Endothelial cell of umbilical vein (primary cell): Measurements from ENCODE around the gene TMEM204. TPM values are rescaled to one million over a fixed set of nuclear protein-coding genes. Genes with fewer than 3 reads are reported as not detected.

ENCODE experiments used
- BruUV-seq: library from RNA; stranded (reverse); fragments of 400-500 nt; replicated peaks from 2 replicates; lab custom pipeline; 2021; lab: Mats Ljungman, UMichigan
- CTCF ChIA-PET: fragments of 300-600, 350-600 bp; sonication (Branson Sonifier 250); formaldehyde crosslinking; loops from one replicate; lab custom pipeline; 2021; ENCODE audit warnings: antibody characterized with exemption, inconsistent platforms; lab: Charles Lee
- POLR2A ChIA-PET: fragments of 300-600, 350-600 bp; sonication (Branson Sonifier 250); formaldehyde crosslinking; loops from one replicate; lab custom pipeline; 2021; ENCODE audit warnings: antibody characterized with exemption, inconsistent platforms; lab: Charles Lee
- DNase-seq: peaks from one replicate; pipeline ENCODE4 v3.0.0-alpha.2; 2011; ENCODE audit warnings: low read depth, low spot score
- FAIRE-seq: peaks from 2 replicates; lab custom pipeline; 2011; peaks lifted over from hg19 to GRCh38; lab: Jason Lieb, UNC
- H2AFZ ChIP-seq: 2 replicates; pipeline ENCODE4 v1.6.0; 2012; ENCODE audit warnings: low read depth, low read length, control low read depth, inconsistent platforms
- H3K27ac ChIP-seq: 2 replicates; pipeline ENCODE4 v1.5.1; 2011; ENCODE audit warnings: low read depth, mild to moderate bottlenecking, control low read depth, low read length, moderate library complexity; ENCODE audit not compliant: insufficient read depth
- H3K27me3 ChIP-seq, 2 experiments: 2 replicates each; pipeline versions ENCODE4 v1.6.0 to v1.6.1; 2011; ENCODE audit warnings: low read length in 2 of 2, mixed read lengths in 1 of 2; ENCODE audit not compliant: control insufficient read depth in 2 of 2, insufficient read depth in 2 of 2
- H3K36me3 ChIP-seq, 2 experiments: 2 replicates in 1 of 2; 3 replicates in 1 of 2; pipeline ENCODE4 v1.5.1; 2011; ENCODE audit warnings: low read length in 2 of 2, mild to moderate bottlenecking in 1 of 2, moderate library complexity in 1 of 2; ENCODE audit not compliant: control insufficient read depth in 2 of 2, insufficient read depth in 2 of 2; ENCODE audit errors: extremely low read depth in 1 of 2
- H3K4me1 ChIP-seq: 3 replicates; pipeline ENCODE4 v1.5.1; 2011; ENCODE audit warnings: mild to moderate bottlenecking, low read length; ENCODE audit not compliant: control insufficient read depth, insufficient read depth; ENCODE audit errors: extremely low read depth
- H3K4me2 ChIP-seq: 2 replicates; pipeline ENCODE4 v1.6.1; 2011; ENCODE audit warnings: low read length, control low read depth, mixed read lengths; ENCODE audit not compliant: insufficient read depth
- H3K4me3 ChIP-seq, 3 experiments: fragments of 200-600 bp in 1 of 3; sonication (generic), shearing (Covaris generic) in 1 of 3; replicated peaks in 1 of 3; 2 replicates each; pipeline ENCODE4 v1.5.1; 2011 to 2016; ENCODE audit warnings: control low read depth in 3 of 3, low read length in 3 of 3, mild to moderate bottlenecking in 2 of 3, inconsistent platforms in 1 of 3, low read depth in 1 of 3, moderate library complexity in 1 of 3; ENCODE audit not compliant: insufficient read depth in 1 of 3
- H3K79me2 ChIP-seq: 2 replicates; pipeline ENCODE4 v1.6.0; 2012; ENCODE audit warnings: low read length, inconsistent platforms; ENCODE audit not compliant: control insufficient read depth, insufficient read depth
- H3K9ac ChIP-seq: replicated peaks from 2 replicates; pipeline ENCODE3; 2011; ENCODE audit warnings: low read length, control low read depth; ENCODE audit not compliant: insufficient read depth; ENCODE audit errors: extremely low read depth
- H3K9me1 ChIP-seq: replicated peaks from 3 replicates; pipeline ENCODE4 v1.6.0; 2011; ENCODE audit warnings: mild to moderate bottlenecking, low read length; ENCODE audit not compliant: control insufficient read depth, insufficient read depth; ENCODE audit errors: extremely low read depth
- H3K9me3 ChIP-seq: replicated peaks from 2 replicates; pipeline ENCODE4 v1.5.1; 2012; ENCODE audit warnings: low read length, inconsistent platforms; ENCODE audit not compliant: control insufficient read depth, insufficient read depth
- H4K20me1 ChIP-seq: replicated peaks from 2 replicates; pipeline ENCODE3; 2011; ENCODE audit warnings: mild to moderate bottlenecking, low read length; ENCODE audit not compliant: control insufficient read depth, insufficient read depth; ENCODE audit errors: extremely low read depth
- CTCF ChIP-seq, 2 donors: IDR thresholded peaks; 1 replicate in 1 of 2; 2 replicates in 1 of 2; pipeline ENCODE4 v1.5.1; 2011; ENCODE audit warnings: low read length in 2 of 2, mild to moderate bottlenecking in 2 of 2, moderate library complexity in 2 of 2, control low read depth in 1 of 2, inconsistent platforms in 1 of 2, low read depth in 1 of 2; ENCODE audit not compliant: insufficient read depth in 1 of 2; ENCODE audit errors: extremely low read depth in 1 of 2
- EZH2 ChIP-seq: IDR thresholded peaks from 2 replicates; pipeline ENCODE4 v1.6.1; 2012; ENCODE audit warnings: borderline replicate concordance, low read depth, mild to moderate bottlenecking, moderate library complexity, low read length, inconsistent platforms; ENCODE audit not compliant: severe bottlenecking
- FOS ChIP-seq: IDR thresholded peaks from 2 replicates; pipeline ENCODE4 v1.6.1; 2011; ENCODE audit warnings: mild to moderate bottlenecking, low read length, moderate library complexity, borderline replicate concordance; ENCODE audit not compliant: insufficient read depth
- GATA2 ChIP-seq: IDR thresholded peaks from 2 replicates; pipeline ENCODE4 v1.7.0; 2011; ENCODE audit warnings: low read depth, mild to moderate bottlenecking, moderate library complexity, mixed read lengths, low read length; ENCODE audit not compliant: insufficient read length, insufficient read depth
- JUN ChIP-seq: IDR thresholded peaks from 2 replicates; pipeline ENCODE4 v1.6.1; 2011; ENCODE audit warnings: borderline replicate concordance, low read depth; ENCODE audit not compliant: insufficient read length, insufficient read depth
- MAX ChIP-seq: IDR thresholded peaks from 2 replicates; pipeline ENCODE4 v1.6.1; 2011; ENCODE audit not compliant: insufficient read depth, insufficient read length
- MYC ChIP-seq: IDR thresholded peaks from one replicate; pipeline ENCODE4 v1.6.1; 2011; ENCODE audit warnings: mild to moderate bottlenecking, low read depth, low read length
- POLR2A ChIP-seq: IDR thresholded peaks from 2 replicates; pipeline ENCODE4 v1.6.1; 2012; ENCODE audit warnings: low read depth, mild to moderate bottlenecking, control low read depth, low read length
- POLR2AphosphoS5 ChIP-seq: IDR thresholded peaks from 2 replicates; pipeline ENCODE4 v1.6.1; 2012; ENCODE audit warnings: low read depth, mild to moderate bottlenecking, control low read depth, low read length, moderate library complexity; ENCODE audit not compliant: insufficient read depth
- dilution Hi-C: fragments of 300-500 bp; cut with MboI; formaldehyde crosslinking; loops from one replicate; pipeline ENCODE4 v1.15.0; 2019; ENCODE audit warnings: low sequenced_read_pairs; ENCODE audit not compliant: extremely low pct_ligation_motif_present
- intact Hi-C: fragments of 100-400 bp; cut with micrococcal nuclease; formaldehyde crosslinking; loops from one replicate; pipeline ENCODE4 v1.10.0; 2022
- polyA plus RNA-seq, 4 experiments: library from polyadenylated mRNA; depleted of rRNA in 3 of 4; stranded (reverse) in 3 of 4; unstranded in 1 of 4; fragments of >200 nt; gene quantifications; 2 replicates each; pipeline versions ENCODE4 v1.2.1 to v1.2.3, GENCODE V29; 2011 to 2012; ENCODE audit warnings: missing spikeins in 1 of 4
- total RNA-seq: library from RNA; stranded (reverse); gene quantifications from 2 replicates; pipeline ENCODE4 v1.2.3, GENCODE V29; 2021

Gene TMEM204
- total and polyA plus RNA-seq, 2 donors (not counting 3 experiments of a cell fraction or from before 2014, with no cell fraction given) = 32.5 to 50.7 TPM

- no peak for FAIRE-seq
- ChIA-PET CTCF (no interaction called here), POLR2A (no interaction called here)
- no peak for DNase-seq
- H3K4me1 ChIP-seq = no peaks in the 10 kb centered on the region
- no TSS peak for BruUV-seq
- H3K9me1 ChIP-seq = no peaks in the 10 kb centered on the region
- no peaks in the 10 kb centered on the region for H3K9me3 ChIP-seq
- dilution Hi-C loops = no loop called here
- H3K27ac ChIP-seq = no peak overlapping the region
- no peaks in the 10 kb centered on the region for H3K27me3 ChIP-seq
- no peak overlapping the region for H3K9ac ChIP-seq
- H4K20me1 ChIP-seq = no peaks in the 10 kb centered on the region
- intact Hi-C loops = no loop called here
- peaks cover 0 to 5% of the 10 kb centered on the region in 2 experiments for H3K36me3 ChIP-seq
- H3K4me2 ChIP-seq = no peak overlapping the region
- H3K79me2 ChIP-seq = no peaks in the 10 kb centered on the region
- no peak overlapping the region for H2AFZ ChIP-seq
- H3K4me3 ChIP-seq = no peak overlapping the region
- no peak for TF ChIP-seq POLR2AphosphoS5
These were observed 68.0 kb downstream of the TMEM204 start for GRCh38 chr16:1601489-1601888.

- Histone ChIP-seq H3K79me2 (no peaks in the 10 kb centered on the region), H3K27me3 (no peaks in the 10 kb centered on the region), H3K9me1 (no peaks in the 10 kb centered on the region), H4K20me1 (no peaks in the 10 kb centered on the region), H3K36me3 (peaks cover 0 to 9% of the 10 kb centered on the region in 2 experiments), H3K9me3 (no peaks in the 10 kb centered on the region), H3K27ac (no peak overlapping the region), H3K4me1 (no peaks in the 10 kb centered on the region), H3K4me3 (no peak overlapping the region), H3K9ac (no peak overlapping the region), H3K4me2 (no peak overlapping the region), H2AFZ (no peak overlapping the region)
- ChIA-PET CTCF (no interaction called here), POLR2A (no interaction called here)
- dilution Hi-C loops = no loop called here
- TF ChIP-seq POLR2AphosphoS5 = no peak
- no peak for TF ChIP-seq JUN
- no peak for TF ChIP-seq EZH2
- no peak for TF ChIP-seq POLR2A
- TF ChIP-seq GATA2 = no peak
- TF ChIP-seq MAX = no peak
- TF ChIP-seq MYC = no peak
- no peak for TF ChIP-seq FOS
- no peak for TF ChIP-seq CTCF (IDR thresholded peaks at IDR 0.05; ENCODE audit: extremely low read depth in 1 of 2, insufficient read depth in 1 of 2, low read depth in 1 of 2, low read length in 2 of 2)
- no TSS peak for BruUV-seq
- DNase-seq (no peak), FAIRE-seq (no peak)
- intact Hi-C loops = no loop called here
These were observed 68.8 kb downstream of the TMEM204 start for GRCh38 chr16:1602285-1602684.
